MM.1S (cell line): ENCODE data around the gene TWF2.
A peak's percentile ranks its signal among the peaks of the same experiment; 100 is the strongest.

Source experiments
- DNase-seq: peaks from one replicate; pipeline ENCODE4 v3.0.0-alpha.2; 2015
- H2AFZ ChIP-seq: fragments of 300-600 bp; sonication (generic); 2 replicates; pipeline ENCODE4 v1.6.0; 2016; ENCODE audit warnings: antibody characterized with exemption, low read length
- H3F3A ChIP-seq: fragments of 300-600 bp; sonication (generic); 2 replicates; pipeline ENCODE4 v1.6.1; 2016; ENCODE audit warnings: mild to moderate bottlenecking, antibody characterized with exemption, low read length, moderate library complexity, mixed read lengths; ENCODE audit not compliant: insufficient read depth
- H3K27ac ChIP-seq: fragments of 300-600 bp; sonication (generic); 2 replicates; pipeline ENCODE4 v1.5.1; 2016; ENCODE audit warnings: mild to moderate bottlenecking, low read length
- H3K27me3 ChIP-seq: fragments of 300-600 bp; sonication (generic); replicated peaks from 2 replicates; pipeline ENCODE4 v1.6.0; 2016; ENCODE audit warnings: low read length; ENCODE audit not compliant: insufficient read depth
- H3K36me3 ChIP-seq: fragments of 300-600 bp; sonication (generic); replicated peaks from 2 replicates; pipeline ENCODE4 v1.6.1; 2016; ENCODE audit warnings: mild to moderate bottlenecking, low read length, mixed read lengths; ENCODE audit not compliant: insufficient read depth
- H3K4me1 ChIP-seq: fragments of 300-600 bp; sonication (generic); 2 replicates; pipeline ENCODE4 v1.6.1; 2016; ENCODE audit warnings: low read length, mixed read lengths
- H3K4me2 ChIP-seq: fragments of 300-600 bp; sonication (generic); 2 replicates; pipeline ENCODE4 v1.6.0; 2016; ENCODE audit warnings: low read depth, low read length
- H3K4me3 ChIP-seq: fragments of 300-600 bp; sonication (generic); 2 replicates; pipeline ENCODE4 v1.5.1; 2016; ENCODE audit warnings: low read length, mixed read lengths
- H3K79me2 ChIP-seq: fragments of 300-600 bp; sonication (generic); 2 replicates; pipeline ENCODE4 v1.6.1; 2016; ENCODE audit warnings: mixed run types, low read length, mixed read lengths
- H3K9ac ChIP-seq: fragments of 300-600 bp; sonication (generic); 2 replicates; pipeline ENCODE4 v1.6.1; 2016; ENCODE audit warnings: low read length, mixed read lengths
- H3K9me2 ChIP-seq: fragments of 300-600 bp; sonication (generic); replicated peaks from 2 replicates; pipeline ENCODE4 v1.6.1; 2016; ENCODE audit warnings: mild to moderate bottlenecking, low read length, mixed read lengths; ENCODE audit not compliant: insufficient read depth
- H3K9me3 ChIP-seq: fragments of 300-600 bp; sonication (generic); replicated peaks from 2 replicates; pipeline ENCODE4 v1.6.1; 2016; ENCODE audit warnings: mild to moderate bottlenecking, low read length, mixed read lengths; ENCODE audit not compliant: insufficient read depth
- H4K20me1 ChIP-seq: fragments of 300-600 bp; sonication (generic); 2 replicates; pipeline ENCODE4 v1.6.1; 2016; ENCODE audit warnings: mild to moderate bottlenecking, low read length, moderate library complexity, mixed read lengths; ENCODE audit not compliant: insufficient read depth
- EZH2 ChIP-seq: fragments of 300-600 bp; sonication (generic); optimal IDR thresholded peaks from 2 replicates; pipeline ENCODE3; 2017; ENCODE audit warnings: low read depth, mild to moderate bottlenecking, antibody characterized with exemption, low read length, mixed read lengths
- EZH2phosphoT487 ChIP-seq: fragments of 300-600 bp; sonication (generic); IDR thresholded peaks from 2 replicates; pipeline ENCODE4 v1.6.1; 2018; ENCODE audit warnings: antibody characterized with exemption, low read length
- TF ChIP-seq, protein P1 (sequence below): fragments of 300-600 bp; sonication (generic); IDR thresholded peaks from 2 replicates; pipeline ENCODE4 v1.5.1; 2016; ENCODE audit warnings: antibody characterized with exemption, low read length, mixed read lengths

TWF2 gene

DNA sequence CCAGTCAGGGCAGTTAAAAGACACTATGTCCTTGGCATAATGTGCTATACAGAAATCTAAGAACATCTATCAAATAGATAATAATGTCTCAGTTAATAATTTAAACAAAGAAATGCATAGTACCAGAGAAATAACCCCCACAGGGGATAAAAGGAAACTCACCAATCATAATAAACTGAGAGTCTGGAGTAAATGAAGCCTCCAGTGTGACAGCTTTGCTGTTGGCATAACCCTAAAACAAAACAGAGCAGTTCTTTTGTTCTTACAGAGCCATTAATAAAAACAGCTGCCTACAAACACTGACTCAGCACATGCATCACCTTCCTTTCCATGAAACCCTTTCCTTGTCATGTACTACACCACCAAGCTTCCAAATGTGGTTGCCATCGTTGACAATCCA lies 20.1 kb upstream of the TWF2 start:
- Histone ChIP-seq H3K9ac (no peak overlapping the region), H4K20me1 (no peaks in the 10 kb centered on the region), H3K27me3 (no peaks in the 10 kb centered on the region), H2AFZ (no peak overlapping the region), H3K4me3 (no peak overlapping the region), H3K79me2 (peaks cover 87% of the 10 kb centered on the region), H3K9me2 (no peaks in the 10 kb centered on the region), H3K4me2 (no peak overlapping the region), H3K4me1 (peaks cover 50% of the 10 kb centered on the region), H3K9me3 (no peaks in the 10 kb centered on the region), H3K36me3 (peaks cover 27% of the 10 kb centered on the region), H3F3A (peaks cover 17% of the 10 kb centered on the region), H3K27ac (peak overlapping the region; percentile 40; the same call in 1 of the 2 replicates)
- DNase-seq = no peak
- no peak for TF ChIP-seq EZH2phosphoT487
- TF ChIP-seq, protein P1, sequence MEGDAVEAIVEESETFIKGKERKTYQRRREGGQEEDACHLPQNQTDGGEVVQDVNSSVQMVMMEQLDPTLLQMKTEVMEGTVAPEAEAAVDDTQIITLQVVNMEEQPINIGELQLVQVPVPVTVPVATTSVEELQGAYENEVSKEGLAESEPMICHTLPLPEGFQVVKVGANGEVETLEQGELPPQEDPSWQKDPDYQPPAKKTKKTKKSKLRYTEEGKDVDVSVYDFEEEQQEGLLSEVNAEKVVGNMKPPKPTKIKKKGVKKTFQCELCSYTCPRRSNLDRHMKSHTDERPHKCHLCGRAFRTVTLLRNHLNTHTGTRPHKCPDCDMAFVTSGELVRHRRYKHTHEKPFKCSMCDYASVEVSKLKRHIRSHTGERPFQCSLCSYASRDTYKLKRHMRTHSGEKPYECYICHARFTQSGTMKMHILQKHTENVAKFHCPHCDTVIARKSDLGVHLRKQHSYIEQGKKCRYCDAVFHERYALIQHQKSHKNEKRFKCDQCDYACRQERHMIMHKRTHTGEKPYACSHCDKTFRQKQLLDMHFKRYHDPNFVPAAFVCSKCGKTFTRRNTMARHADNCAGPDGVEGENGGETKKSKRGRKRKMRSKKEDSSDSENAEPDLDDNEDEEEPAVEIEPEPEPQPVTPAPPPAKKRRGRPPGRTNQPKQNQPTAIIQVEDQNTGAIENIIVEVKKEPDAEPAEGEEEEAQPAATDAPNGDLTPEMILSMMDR = no peak
- TF ChIP-seq EZH2 = no peak

DNA sequence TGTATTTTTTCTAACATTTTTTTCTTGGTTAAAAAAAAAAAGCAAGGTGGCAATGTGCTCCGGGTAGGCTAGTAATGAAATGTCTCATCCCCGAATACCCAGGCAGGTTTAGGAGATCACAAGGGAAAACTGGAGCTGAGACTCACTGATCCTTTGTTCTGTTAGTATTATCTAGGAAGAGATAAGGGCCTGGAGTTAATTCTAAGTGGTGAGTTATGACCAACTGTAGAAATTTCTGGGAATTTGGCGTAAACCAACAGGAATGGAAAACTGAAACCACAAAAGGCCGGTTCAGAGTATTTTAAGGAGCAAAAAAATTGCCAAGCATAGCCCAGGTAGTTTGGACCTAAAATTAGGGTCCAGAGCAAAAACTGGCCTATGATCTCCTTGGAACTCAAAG lies 19.0 kb upstream of the TWF2 start:
- H3K4me1 ChIP-seq = peaks cover 55% of the 10 kb centered on the region
- no peak overlapping the region for H3K4me2 ChIP-seq
- peaks cover 76% of the 10 kb centered on the region for H3K79me2 ChIP-seq
- no peak overlapping the region for H3K4me3 ChIP-seq
- no peak overlapping the region for H3K9ac ChIP-seq
- no peaks in the 10 kb centered on the region for H3K27me3 ChIP-seq
- H3K9me2 ChIP-seq = no peaks in the 10 kb centered on the region
- no peak overlapping the region for H3K27ac ChIP-seq
- H4K20me1 ChIP-seq = no peaks in the 10 kb centered on the region
- H3K36me3 ChIP-seq = peaks cover 27% of the 10 kb centered on the region
- peaks cover 23% of the 10 kb centered on the region for H3F3A ChIP-seq
- no peak overlapping the region for H2AFZ ChIP-seq
- H3K9me3 ChIP-seq = no peaks in the 10 kb centered on the region
- DNase-seq = no peak
- TF ChIP-seq EZH2 = no peak
- no peak for TF ChIP-seq EZH2phosphoT487
- TF ChIP-seq, protein P1 = no peak

DNA sequence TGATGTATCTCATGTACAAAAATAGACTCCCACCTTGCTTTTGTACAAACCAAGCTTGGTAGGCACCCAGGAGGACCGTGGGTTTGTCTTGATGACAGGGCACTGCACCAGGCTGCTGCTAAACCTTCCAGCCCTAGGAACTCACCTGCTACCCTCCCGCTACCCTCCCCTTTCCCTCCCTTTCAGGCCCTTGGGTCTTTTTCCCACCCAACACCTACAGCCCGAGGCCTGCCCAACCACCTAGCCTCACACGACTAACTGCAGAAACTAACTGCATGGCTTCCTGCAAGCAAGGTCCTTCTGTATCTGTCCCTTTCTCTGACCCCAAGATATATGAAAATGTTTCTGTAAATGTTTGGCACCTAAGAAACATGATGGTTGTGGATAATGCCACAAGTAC lies 17.7 kb upstream of the TWF2 start:
- H3K79me2 ChIP-seq = peaks cover 69% of the 10 kb centered on the region
- H3K4me3 ChIP-seq = no peak overlapping the region
- H3K27ac ChIP-seq = no peak overlapping the region
- no peak for TF ChIP-seq EZH2phosphoT487
- no peak for TF ChIP-seq EZH2
- TF ChIP-seq, protein P1 = no peak
- peak; percentile 4 for DNase-seq
- peaks cover 23% of the 10 kb centered on the region for H3F3A ChIP-seq
- no peaks in the 10 kb centered on the region for H3K9me3 ChIP-seq
- H3K4me1 ChIP-seq = peaks cover 51% of the 10 kb centered on the region
- H3K4me2 ChIP-seq = no peak overlapping the region
- no peaks in the 10 kb centered on the region for H3K27me3 ChIP-seq
- peaks cover 27% of the 10 kb centered on the region for H3K36me3 ChIP-seq
- no peaks in the 10 kb centered on the region for H4K20me1 ChIP-seq
- H2AFZ ChIP-seq = no peak overlapping the region
- no peaks in the 10 kb centered on the region for H3K9me2 ChIP-seq
- no peak overlapping the region for H3K9ac ChIP-seq
